ENCODE measurements around the gene SIGLEC5. TPM values are rescaled to one million over a fixed set of nuclear protein-coding genes. Genes with fewer than 3 reads are reported as not detected.

Gene SIGLEC5
- total and polyA plus RNA-seq, 10 donors = 5.9 to 12.9 (median 9.8) TPM; not detected in 5

- TF ChIP-seq CTCF (IDR thresholded peaks at IDR 0.05 in 8 of 11, conservative IDR thresholded peaks at IDR 0.05 in 3 of 11) = no peak
- TF ChIP-seq POLR2A (IDR thresholded peaks at IDR 0.05) = no peak
- no peak for TF ChIP-seq POLR2AphosphoS5 (IDR thresholded peaks at IDR 0.05)
- Histone ChIP-seq H3K4me1 (peaks cover 0 to 10% (median 0%) of the 10 kb centered on the region in 6 donors), H3K27me3 (replicated peaks in 1 of 7) (no peaks in the 10 kb centered on the region), H3K27ac (no peak overlapping the region), H3K9me3 (peaks cover 3 to 57% (median 46%) of the 10 kb centered on the region in 8 donors), H3K36me3 (peaks cover 4 to 59% (median 48%) of the 10 kb centered on the region in 6 donors), H3K4me3 (no peak overlapping the region)
- intact Hi-C loops (cut with DNase I; ENCODE audit: low total_unique reads) = no loop called here
- WGBS, 5 donors = 95 to 99% (median 96%) methylated on average over 9 of the region's 9 CpGs
- no peak for DNase-seq
Measured at GRCh38 chr19:51587264-51588191, 42.7 kb downstream of the SIGLEC5 start.

DNA sequence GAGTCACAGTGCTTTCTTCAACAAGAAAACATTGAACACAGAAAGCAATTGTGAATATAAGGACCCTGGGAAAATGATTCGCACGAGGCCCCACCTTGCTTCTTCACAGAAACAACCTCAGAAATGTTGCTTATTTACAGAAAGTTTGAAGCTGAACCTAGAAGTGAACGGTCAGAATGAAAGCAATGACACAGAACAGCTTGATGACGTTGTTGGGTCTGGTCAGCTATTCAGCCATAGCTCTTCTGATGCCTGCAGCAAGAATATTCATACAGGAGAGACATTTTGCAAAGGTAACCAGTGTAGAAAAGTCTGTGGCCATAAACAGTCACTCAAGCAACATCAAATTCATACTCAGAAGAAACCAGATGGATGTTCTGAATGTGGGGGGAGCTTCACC, 43.4 kb downstream of the SIGLEC5 start:
- H3K36me3 ChIP-seq = peaks cover 4 to 67% (median 54%) of the 10 kb centered on the region in 6 donors
- WGBS, 5 donors = 81 to 96% (median 93%) methylated on average over 4 of the region's 4 CpGs
- DNase-seq = no peak
- H3K27me3 ChIP-seq (replicated peaks in 1 of 7) = no peaks in the 10 kb centered on the region
- H3K4me1 ChIP-seq = peaks cover 0 to 10% (median 0%) of the 10 kb centered on the region in 6 donors
- TF ChIP-seq POLR2A (IDR thresholded peaks at IDR 0.05) (no peak), CTCF (IDR thresholded peaks at IDR 0.05 in 8 of 11, conservative IDR thresholded peaks at IDR 0.05 in 3 of 11) (no peak), POLR2AphosphoS5 (IDR thresholded peaks at IDR 0.05) (no peak)
- no peak overlapping the region for H3K4me3 ChIP-seq
- intact Hi-C loops (cut with DNase I; ENCODE audit: low total_unique reads) = no loop called here
- H3K9me3 ChIP-seq = peaks cover 3 to 57% (median 46%) of the 10 kb centered on the region in 8 donors
- H3K27ac ChIP-seq = no peak overlapping the region

- H3K36me3 ChIP-seq = peaks cover 6 to 72% (median 59%) of the 10 kb centered on the region in 6 donors
- TF ChIP-seq CTCF (IDR thresholded peaks at IDR 0.05 in 8 of 11, conservative IDR thresholded peaks at IDR 0.05 in 3 of 11) = no peak
- TF ChIP-seq POLR2AphosphoS5 (IDR thresholded peaks at IDR 0.05) = peak in 1 of 3 donors; percentile 9
- TF ChIP-seq POLR2A (IDR thresholded peaks at IDR 0.05) = no peak
- no peaks in the 10 kb centered on the region for H3K27me3 ChIP-seq (replicated peaks in 1 of 7)
- peak overlapping the region in 1 of 8 donors; percentile 2 for H3K27ac ChIP-seq
- WGBS, 5 donors = 36 to 83% (median 73%) methylated on average over 1 of the region's 1 CpG
- no peak for DNase-seq
- peaks cover 0 to 10% (median 0%) of the 10 kb centered on the region in 6 donors for H3K4me1 ChIP-seq
- no peak overlapping the region for H3K4me3 ChIP-seq
- intact Hi-C loops (cut with DNase I; ENCODE audit: low total_unique reads) = no loop called here
- H3K9me3 ChIP-seq = peaks cover 3 to 57% (median 46%) of the 10 kb centered on the region in 8 donors
Measured at GRCh38 chr19:51586103-51586728, 44.0 kb downstream of the SIGLEC5 start.

DNA sequence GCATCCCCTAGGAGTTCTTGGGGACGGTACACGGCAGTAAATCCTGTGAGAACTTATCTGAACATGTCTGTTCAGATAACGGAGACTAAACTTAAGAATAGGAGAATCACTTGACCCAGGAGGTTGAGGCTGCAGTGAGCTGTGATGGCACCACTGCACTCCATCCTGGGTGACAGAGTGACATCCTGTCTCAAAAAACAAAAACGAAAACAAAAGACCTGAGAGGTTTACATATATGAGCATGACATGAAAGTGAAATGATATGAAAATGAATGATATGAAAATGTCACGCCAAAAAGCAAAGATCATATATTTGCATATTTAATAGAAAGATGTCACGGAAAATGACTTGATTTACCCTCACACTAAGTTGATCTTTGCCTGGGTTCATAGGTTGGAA, 53.4 kb downstream of the SIGLEC5 start:
- no peaks in the 10 kb centered on the region for H3K9me3 ChIP-seq
- intact Hi-C loops (cut with DNase I; ENCODE audit: low total_unique reads) = no loop called here
- peaks cover 4 to 85% (median 36%) of the 10 kb centered on the region in 6 donors for H3K36me3 ChIP-seq
- TF ChIP-seq POLR2A (IDR thresholded peaks at IDR 0.05) = no peak
- no peak overlapping the region for H3K4me3 ChIP-seq
- no peak for DNase-seq
- H3K27ac ChIP-seq = no peak overlapping the region
- H3K27me3 ChIP-seq (replicated peaks in 1 of 7) = no peaks in the 10 kb centered on the region
- H3K4me1 ChIP-seq = peaks cover 7 to 32% (median 25%) of the 10 kb centered on the region in 6 donors
- 82 to 95% (median 87%) methylated on average over 6 of the region's 6 CpGs for WGBS, 5 donors

All from spleen (tissue), 11 donors.